Muscle of leg (tissue), 11 donors: ENCODE measurements around the gene PRMT1. TPM values are rescaled to one million over a fixed set of nuclear protein-coding genes. Genes with fewer than 3 reads are reported as not detected.
"Not testable (repeated sequence)": the region's sequence is repeated elsewhere in the genome, so short reads cannot be mapped to it uniquely, and the experiment has no call there.

Source experiments
- DNase-seq: peaks from one replicate; pipeline ENCODE4 v3.0.0; 2013
- H3K27ac ChIP-seq: one replicate; pipeline ENCODE4 v1.5.1; 2013; ENCODE audit warnings: mild to moderate bottlenecking, low read length, control low read depth
- H3K27me3 ChIP-seq: one replicate; pipeline ENCODE4 v1.6.1; 2013; ENCODE audit warnings: low read length; ENCODE audit not compliant: control insufficient read depth, insufficient read depth
- H3K36me3 ChIP-seq: one replicate; pipeline ENCODE4 v1.6.1; 2013; ENCODE audit warnings: low read length; ENCODE audit not compliant: control insufficient read depth, insufficient read depth
- H3K4me1 ChIP-seq: one replicate; pipeline ENCODE4 v1.6.1; 2013; ENCODE audit warnings: low read length; ENCODE audit not compliant: control insufficient read depth, insufficient read depth
- H3K4me3 ChIP-seq: one replicate; pipeline ENCODE4 v1.5.1; 2013; ENCODE audit warnings: low read length, control low read depth
- H3K9me3 ChIP-seq: replicated peaks from 2 replicates; pipeline ENCODE4 v1.6.1; 2013; ENCODE audit warnings: low read depth, low read length; ENCODE audit not compliant: control insufficient read depth
- WGBS: methylation state at CpG from one replicate; pipeline ENCODE4 v1.1.5; 2013; ENCODE audit warnings: missing lambda C conversion rate; ENCODE audit not compliant: insufficient coverage; 5-methylcytosine and 5-hydroxymethylcytosine counted together
- polyA plus RNA-seq, 8 donors: library from polyadenylated mRNA; unstranded; fragments of 120-200 nt; gene quantifications; one replicate each; pipeline versions ENCODE4 v1.2.1 to v1.2.3, GENCODE V29; 2013; ENCODE audit warnings: inconsistent platforms in 1 of 8, low replicate concordance in 1 of 8; ENCODE audit not compliant: insufficient read length in 8 of 8, insufficient read depth in 1 of 8
- total RNA-seq: library from RNA; stranded (reverse); fragments of 120-200 nt; gene quantifications from one replicate; pipeline ENCODE4 v1.2.4, GENCODE V29; 2013

Gene PRMT1
- total and polyA plus RNA-seq, 9 donors, result 186 to 229 (median 210) TPM

DNA sequence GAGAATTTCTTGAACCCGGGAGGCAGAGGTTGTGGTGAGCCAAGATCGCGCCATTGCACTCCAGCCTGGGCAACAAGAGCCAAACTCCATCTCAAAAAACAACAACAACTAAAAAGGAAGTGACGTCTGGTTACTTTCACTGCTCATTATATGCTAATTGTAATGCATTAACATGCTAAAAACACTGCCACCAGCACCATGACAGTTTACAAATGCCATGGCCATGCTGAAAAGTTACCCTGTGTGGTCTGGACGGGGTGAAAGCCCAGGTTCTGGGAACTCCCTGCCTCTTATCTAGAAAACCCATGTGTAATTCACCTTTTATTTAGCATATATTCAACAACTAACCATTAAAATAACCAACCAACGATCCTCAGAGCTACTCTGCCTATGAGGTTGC is 41.9 kb downstream of the PRMT1 start:
- no peak for DNase-seq
- H3K27ac ChIP-seq, result no peak overlapping the region
- peaks cover 3% of the 10 kb centered on the region for H3K36me3 ChIP-seq
- peaks cover 2% of the 10 kb centered on the region for H3K4me1 ChIP-seq
- H3K9me3 ChIP-seq, result no peaks in the 10 kb centered on the region
- H3K27me3 ChIP-seq, result no peaks in the 10 kb centered on the region
- no peak overlapping the region for H3K4me3 ChIP-seq
- 62% methylated on average over 2 of the region's 6 CpGs for WGBS

DNA sequence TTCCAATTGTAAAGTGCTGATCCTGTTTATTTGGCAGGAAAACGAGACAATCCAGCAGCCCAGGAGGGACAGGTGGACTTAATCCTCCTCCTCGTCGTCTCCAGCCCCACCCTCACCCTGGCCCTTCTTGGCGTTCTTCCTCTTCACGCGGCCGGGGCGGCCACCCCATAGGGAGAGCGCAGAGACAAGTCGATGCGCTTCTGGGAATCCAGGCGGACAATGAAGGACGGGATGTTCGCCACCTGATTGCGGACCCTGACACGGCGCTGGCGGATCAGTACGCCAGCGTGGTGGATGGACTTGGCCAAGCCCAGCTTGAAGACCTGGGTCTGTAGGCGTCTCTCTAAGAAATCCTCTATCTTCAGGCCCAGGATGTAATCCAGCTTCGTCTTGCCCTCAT is 42.3 kb downstream of the PRMT1 start:
- not testable (repeated sequence) for DNase-seq, H3K4me1 ChIP-seq, H3K27ac ChIP-seq, H3K4me3 ChIP-seq, H3K27me3 ChIP-seq, H3K9me3 ChIP-seq, H3K36me3 ChIP-seq
- WGBS, result 72% methylated on average over 21 of the region's 22 CpGs

DNA sequence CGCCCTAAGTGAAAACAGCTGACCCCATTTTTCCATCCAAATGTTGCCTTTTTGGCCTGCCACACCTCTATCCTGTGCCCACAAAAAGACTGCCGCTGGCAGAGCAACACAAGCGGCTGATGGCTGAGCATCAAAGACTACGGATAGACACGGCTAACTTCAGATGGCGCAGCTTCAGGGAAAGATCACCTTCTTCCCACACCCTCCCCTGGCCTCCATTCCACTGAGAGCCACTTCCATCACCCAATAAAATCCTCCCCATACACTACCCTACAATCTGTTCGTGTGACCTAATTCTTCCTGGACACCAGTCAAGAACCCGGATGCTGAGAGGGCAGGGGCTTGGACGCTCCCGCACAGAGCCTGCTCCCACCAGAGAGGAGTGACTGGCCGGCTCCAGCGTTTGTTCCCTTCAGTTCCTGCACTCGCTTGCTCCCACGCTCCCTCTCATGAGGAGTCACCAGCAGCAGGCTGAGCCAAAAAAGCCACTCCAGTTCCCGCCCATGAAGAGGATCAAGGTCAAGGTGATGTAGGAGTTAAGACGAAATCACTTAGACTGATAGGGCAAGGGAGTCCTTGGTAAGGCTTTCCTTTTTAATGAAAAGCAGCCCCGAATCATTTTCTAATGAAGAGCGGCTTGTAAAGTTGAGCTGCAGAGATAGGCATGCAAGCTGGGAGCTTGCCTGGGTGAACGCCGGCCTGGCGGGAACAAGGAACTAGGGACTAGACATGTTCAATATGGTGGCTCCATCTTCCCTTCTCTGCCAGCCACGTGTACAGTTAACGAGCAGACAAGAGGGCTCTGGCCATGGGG is 50.4 kb downstream of the PRMT1 start:
- DNase-seq, result peak; percentile 64
- H3K27me3 ChIP-seq, result no peaks in the 10 kb centered on the region
- peak overlapping the region; percentile 77 for H3K27ac ChIP-seq
- H3K4me1 ChIP-seq, result peaks cover 12% of the 10 kb centered on the region
- H3K9me3 ChIP-seq, result no peaks in the 10 kb centered on the region
- no peak overlapping the region for H3K4me3 ChIP-seq
- WGBS, result 47% methylated on average over 18 of the region's 23 CpGs
- no peaks in the 10 kb centered on the region for H3K36me3 ChIP-seq

DNA sequence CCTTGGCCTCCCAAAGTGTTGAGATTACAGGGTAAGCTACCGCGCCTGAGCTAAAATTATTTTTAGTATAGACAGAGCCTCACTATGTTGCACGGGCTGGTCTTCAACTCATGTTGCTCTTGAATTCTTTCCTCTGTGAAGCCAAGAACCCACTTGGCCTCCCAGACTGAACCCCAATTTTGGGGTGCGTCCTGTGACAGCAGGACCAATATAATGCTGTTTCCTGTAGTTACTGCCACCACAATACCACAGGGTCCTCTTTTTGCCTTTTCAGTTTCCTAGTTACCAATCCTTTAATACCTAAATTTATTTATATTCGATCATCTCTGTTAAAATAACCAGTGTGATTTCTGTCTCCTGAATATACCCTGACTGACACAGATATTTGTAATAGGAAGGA is 53.1 kb downstream of the PRMT1 start:
- Histone ChIP-seq H3K27me3 (no peaks in the 10 kb centered on the region), H3K4me1 (peaks cover 12% of the 10 kb centered on the region), H3K36me3 (no peaks in the 10 kb centered on the region), H3K9me3 (no peaks in the 10 kb centered on the region), H3K27ac (no peak overlapping the region), H3K4me3 (no peak overlapping the region)
- no peak for DNase-seq
- 84% methylated on average over 2 of the region's 5 CpGs for WGBS

Other genes with a start within 250 kb of the PRMT1 start
- 0.53 TPM for gene SLC17A7, start 235.7 kb upstream of the PRMT1 start, total RNA-seq
- 1 to 10 TPM in 5 of 8 donors, under 1 TPM in 3; 0.60 to 1.7 (median 1.2) TPM for gene SLC17A7, start 235.7 kb upstream of the PRMT1 start, polyA plus RNA-seq
- 53.6 TPM for gene PIH1D1, start 225.5 kb upstream of the PRMT1 start, total RNA-seq
- 10 to 100 TPM; 42.2 to 55.0 (median 45.8) TPM for gene PIH1D1, start 225.5 kb upstream of the PRMT1 start, polyA plus RNA-seq
- 14.4 TPM for gene ALDH16A1, start 224.0 kb upstream of the PRMT1 start, total RNA-seq
- 10 to 100 TPM; 11.3 to 18.8 (median 13.8) TPM for gene ALDH16A1, start 224.0 kb upstream of the PRMT1 start, polyA plus RNA-seq
- gene FLT3LG, start 203.1 kb upstream of the PRMT1 start, total RNA-seq, result 1.5 TPM
- gene FLT3LG, start 203.1 kb upstream of the PRMT1 start, polyA plus RNA-seq, result 1 to 10 TPM; 2.6 to 4.9 (median 3.3) TPM
- gene RPL13A, start 189.7 kb upstream of the PRMT1 start, total RNA-seq, result 5,773 TPM
- 1,000 to 10,000 TPM; 4,396 to 5,632 (median 4,838) TPM for gene RPL13A, start 189.7 kb upstream of the PRMT1 start, polyA plus RNA-seq
- gene RPS11, start 180.8 kb upstream of the PRMT1 start, total RNA-seq, result 5,208 TPM
- 1,000 to 10,000 TPM; 3,030 to 4,403 (median 3,703) TPM for gene RPS11, start 180.8 kb upstream of the PRMT1 start, polyA plus RNA-seq
- 200 TPM for gene FCGRT, start 164.6 kb upstream of the PRMT1 start, total RNA-seq
- gene FCGRT, start 164.6 kb upstream of the PRMT1 start, polyA plus RNA-seq, result 100 to 1,000 TPM; 150 to 241 (median 199) TPM
- gene RCN3, start 149.3 kb upstream of the PRMT1 start, total RNA-seq, result 121 TPM
- 10 to 100 TPM; 37.4 to 88.6 (median 57.7) TPM for gene RCN3, start 149.3 kb upstream of the PRMT1 start, polyA plus RNA-seq
- 78.8 TPM for gene NOSIP, start 96.7 kb upstream of the PRMT1 start, total RNA-seq
- 10 to 100 TPM; 59.3 to 78.4 (median 66.5) TPM for gene NOSIP, start 96.7 kb upstream of the PRMT1 start, polyA plus RNA-seq
- gene PRRG2, start 96.0 kb upstream of the PRMT1 start, total RNA-seq, result 0.84 TPM
- gene PRRG2, start 96.0 kb upstream of the PRMT1 start, polyA plus RNA-seq, result under 1 TPM; 0.28 to 0.88 (median 0.56) TPM
- 3.5 TPM for gene PRR12, start 86.1 kb upstream of the PRMT1 start, total RNA-seq
- 10 to 100 TPM; 14.9 to 22.7 (median 19.5) TPM for gene PRR12, start 86.1 kb upstream of the PRMT1 start, polyA plus RNA-seq
- 15.3 TPM for gene RRAS, start 37.1 kb upstream of the PRMT1 start, total RNA-seq
- gene RRAS, start 37.1 kb upstream of the PRMT1 start, polyA plus RNA-seq, result 10 to 100 TPM; 26.7 to 36.4 (median 31.6) TPM
- gene SCAF1, start 35.1 kb upstream of the PRMT1 start, total RNA-seq, result 6.8 TPM
- gene SCAF1, start 35.1 kb upstream of the PRMT1 start, polyA plus RNA-seq, result 10 to 100 TPM; 25.6 to 36.9 (median 33.5) TPM
- gene IRF3, start 11.4 kb upstream of the PRMT1 start, total RNA-seq, result 34.5 TPM
- 10 to 100 TPM; 29.2 to 47.9 (median 39.4) TPM for gene IRF3, start 11.4 kb upstream of the PRMT1 start, polyA plus RNA-seq
- gene BCL2L12, start 11.3 kb upstream of the PRMT1 start, total RNA-seq, result 10.9 TPM
- gene BCL2L12, start 11.3 kb upstream of the PRMT1 start, polyA plus RNA-seq, result 10 to 100 TPM; 26.6 to 39.6 (median 31.2) TPM
- gene ADM5, start 12.3 kb downstream of the PRMT1 start, total RNA-seq, result 0.89 TPM
- 1 to 10 TPM in 6 of 8 donors, under 1 TPM in 2; 0.63 to 1.8 (median 1.2) TPM for gene ADM5, start 12.3 kb downstream of the PRMT1 start, polyA plus RNA-seq
- 5.4 TPM for gene CPT1C, start 13.8 kb downstream of the PRMT1 start, total RNA-seq
- gene CPT1C, start 13.8 kb downstream of the PRMT1 start, polyA plus RNA-seq, result 10 to 100 TPM in 7 of 8 donors, 1 to 10 TPM in 1; 8.1 to 16.0 (median 11.6) TPM
- 0.84 TPM for gene TSKS, start 86.0 kb downstream of the PRMT1 start, total RNA-seq
- gene TSKS, start 86.0 kb downstream of the PRMT1 start, polyA plus RNA-seq, result 1 to 10 TPM in 2 of 8 donors, under 1 TPM in 6; 0.24 to 1.8 (median 0.67) TPM
- 31.3 TPM for gene AP2A1, start 89.7 kb downstream of the PRMT1 start, total RNA-seq
- 10 to 100 TPM; 52.9 to 76.9 (median 65.2) TPM for gene AP2A1, start 89.7 kb downstream of the PRMT1 start, polyA plus RNA-seq
- gene FUZ, start 136.0 kb downstream of the PRMT1 start, total RNA-seq, result 14.6 TPM
- 10 to 100 TPM; 15.8 to 23.8 (median 17.9) TPM for gene FUZ, start 136.0 kb downstream of the PRMT1 start, polyA plus RNA-seq
- gene MED25, start 141.0 kb downstream of the PRMT1 start, total RNA-seq, result 9.6 TPM
- gene MED25, start 141.0 kb downstream of the PRMT1 start, polyA plus RNA-seq, result 10 to 100 TPM; 24.9 to 41.0 (median 34.5) TPM
- gene PTOV1, start 173.9 kb downstream of the PRMT1 start, total RNA-seq, result 140 TPM
- gene PTOV1, start 173.9 kb downstream of the PRMT1 start, polyA plus RNA-seq, result 100 to 1,000 TPM; 173 to 239 (median 224) TPM
- gene PNKP, start 190.3 kb downstream of the PRMT1 start, total RNA-seq, result 20.7 TPM
- gene PNKP, start 190.3 kb downstream of the PRMT1 start, polyA plus RNA-seq, result 10 to 100 TPM; 20.2 to 41.7 (median 33.8) TPM
- gene AKT1S1, start 200.1 kb downstream of the PRMT1 start, total RNA-seq, result 6.7 TPM
- 10 to 100 TPM; 35.5 to 42.3 (median 40.3) TPM for gene AKT1S1, start 200.1 kb downstream of the PRMT1 start, polyA plus RNA-seq
- gene TBC1D17, start 200.4 kb downstream of the PRMT1 start, total RNA-seq, result 5.1 TPM
- gene TBC1D17, start 200.4 kb downstream of the PRMT1 start, polyA plus RNA-seq, result 10 to 100 TPM; 28.8 to 41.7 (median 37.9) TPM
- 0.53 TPM for gene IL4I1, start 219.6 kb downstream of the PRMT1 start, total RNA-seq
- gene IL4I1, start 219.6 kb downstream of the PRMT1 start, polyA plus RNA-seq, result 1 to 10 TPM in 5 of 8 donors, under 1 TPM in 3; 0.58 to 1.2 (median 1.0) TPM